Gastrocnemius medialis (tissue), 4 donors: ENCODE data around the gene ZFP36. TPM values are rescaled to one million over a fixed set of nuclear protein-coding genes. Genes with fewer than 3 reads are reported as not detected.

Experiments used
- ATAC-seq, 2 donors: fragments of 150-250 bp; one replicate each; pipeline ENCODE4 v1.9.1; 2016
- DNase-seq, 2 donors: peaks; one replicate each; pipeline ENCODE4 v3.0.0-alpha.2; 2019
- H3K27ac ChIP-seq, 4 donors: fragments of 200-600 bp; sonication (generic); 1 replicate in 1 of 4; 2 replicates in 3 of 4; pipeline ENCODE4 v1.5.1; 2016 to 2018; ENCODE audit warnings: mild to moderate bottlenecking in 2 of 4, moderate library complexity in 1 of 4
- H3K27me3 ChIP-seq, 3 donors: fragments of 200-600 bp; sonication (generic) in 2 of 3; 1 replicate in 1 of 3; 2 replicates in 2 of 3; pipeline versions ENCODE4 v1.5.1 to v1.6.0; 2016 to 2019; ENCODE audit warnings: mild to moderate bottlenecking in 1 of 3, moderate library complexity in 1 of 3
- H3K36me3 ChIP-seq, 2 donors: fragments of 200-600 bp; sonication (generic) in 1 of 2; one replicate each; pipeline ENCODE4 v1.5.1; 2017 to 2018
- H3K4me1 ChIP-seq, 2 donors: fragments of 200-600 bp; sonication (generic) in 1 of 2; one replicate each; pipeline ENCODE4 v1.5.1; 2016 to 2017; ENCODE audit warnings: mild to moderate bottlenecking in 2 of 2
- H3K4me3 ChIP-seq, 4 donors: fragments of 200-600 bp; sonication (generic) in 3 of 4; 1 replicate in 1 of 4; 2 replicates in 3 of 4; pipeline ENCODE4 v1.5.1; 2016 to 2019; ENCODE audit warnings: mild to moderate bottlenecking in 2 of 4
- H3K9me3 ChIP-seq, 3 donors: fragments of 200-600 bp; sonication (generic) in 2 of 3; 1 replicate in 1 of 3; 2 replicates in 2 of 3; pipeline ENCODE4 v1.5.1; 2016 to 2019
- CTCF ChIP-seq, 5 experiments: fragments of 450-650 bp in 3 of 5; fragments of 200-600 bp in 2 of 5; sonication (generic) in 2 of 5; IDR thresholded peaks in 4 of 5; conservative IDR thresholded peaks in 1 of 5; 1 replicate in 4 of 5; 2 replicates in 1 of 5; pipeline ENCODE4 v1.5.1; 2016 to 2019; ENCODE audit warnings: antibody characterized with exemption in 5 of 5, mild to moderate bottlenecking in 3 of 5, moderate library complexity in 3 of 5
- POLR2A ChIP-seq, 2 donors: fragments of 450-650 bp; IDR thresholded peaks; one replicate each; pipeline ENCODE4 v1.6.1; 2017; ENCODE audit warnings: antibody characterized with exemption in 2 of 2, mild to moderate bottlenecking in 2 of 2, moderate library complexity in 2 of 2
- in situ Hi-C, 4 donors: fragments of 200-750 bp; cut with MboI; loops; one replicate each; pipeline versions ENCODE4 v1.15.0 to v1.8.0; 2017; ENCODE audit warnings: low sequenced_read_pairs in 4 of 4
- intact Hi-C: fragments of 100-400 bp; cut with DNase I; formaldehyde crosslinking; loops from one replicate; pipeline ENCODE4 v1.15.1; 2023; ENCODE audit warnings: low total_unique reads
- total RNA-seq, 4 donors: library from RNA; depleted of rRNA; stranded (reverse); fragments of >200 nt; gene quantifications; one replicate each; pipeline versions ENCODE4 v1.1.0 to v1.2.3, GENCODE V29; 2016

The ZFP36 gene
- total RNA-seq, 4 donors from 2014 or later = 72.2 to 202 (median 132) TPM

- Histone ChIP-seq H3K27me3 (no peaks in the 10 kb centered on the region), H3K36me3 (peaks cover 0 to 42% of the 10 kb centered on the region in 2 donors), H3K4me1 (peaks cover 42 to 44% of the 10 kb centered on the region in 2 donors), H3K4me3 (no peak overlapping the region), H3K9me3 (no peaks in the 10 kb centered on the region), H3K27ac (peak overlapping the region; percentile 40 to 67 (median 60))
- DNase-seq (no peak), ATAC-seq (peak in 1 of 2 donors; percentile 23)
- intact Hi-C loops = no loop called here
- TF ChIP-seq CTCF (IDR thresholded peaks at IDR 0.05 in 4 of 5, conservative IDR thresholded peaks at IDR 0.05 in 1 of 5) = no peak
- no peak for TF ChIP-seq POLR2A (IDR thresholded peaks at IDR 0.05)
- in situ Hi-C loops = no loop called here
Observed at GRCh38 chr19:39363901-39364457, 42.7 kb upstream of the ZFP36 start.

- Histone ChIP-seq H3K36me3 (peaks cover 0 to 39% of the 10 kb centered on the region in 2 donors), H3K27ac (peak overlapping the region in 2 of 4 donors; percentile 15 to 16), H3K4me3 (no peak overlapping the region), H3K9me3 (no peaks in the 10 kb centered on the region), H3K27me3 (no peaks in the 10 kb centered on the region), H3K4me1 (peaks cover 42 to 44% of the 10 kb centered on the region in 2 donors)
- no peak for ATAC-seq
- intact Hi-C loops (no loop called here), in situ Hi-C loops (no loop called here)
- TF ChIP-seq POLR2A (IDR thresholded peaks at IDR 0.05) = no peak
- no peak for TF ChIP-seq CTCF (IDR thresholded peaks at IDR 0.05 in 4 of 5, conservative IDR thresholded peaks at IDR 0.05 in 1 of 5)
- DNase-seq = no peak
Observed at GRCh38 chr19:39365531-39365930, 41.1 kb upstream of the ZFP36 start.

GRCh38 chr19:39369200-39369599, 37.4 kb upstream of the ZFP36 start:
- no peak for DNase-seq
- no peak overlapping the region for H3K4me3 ChIP-seq
- peaks cover 38% of the 10 kb centered on the region in 2 donors for H3K4me1 ChIP-seq
- no peak for ATAC-seq
- no peak overlapping the region for H3K27ac ChIP-seq
- TF ChIP-seq POLR2A (IDR thresholded peaks at IDR 0.05) (no peak), CTCF (IDR thresholded peaks at IDR 0.05 in 4 of 5, conservative IDR thresholded peaks at IDR 0.05 in 1 of 5) (no peak)
- in situ Hi-C loops (no loop called here), intact Hi-C loops (no loop called here)
- H3K36me3 ChIP-seq = peaks cover 0 to 32% of the 10 kb centered on the region in 2 donors
- H3K27me3 ChIP-seq = no peaks in the 10 kb centered on the region
- no peaks in the 10 kb centered on the region for H3K9me3 ChIP-seq

GRCh38 chr19:39370735-39371134, 35.9 kb upstream of the ZFP36 start:
- Histone ChIP-seq H3K27ac (no peak overlapping the region), H3K36me3 (peaks cover 0 to 35% of the 10 kb centered on the region in 2 donors), H3K4me3 (no peak overlapping the region), H3K27me3 (no peaks in the 10 kb centered on the region), H3K4me1 (peaks cover 24% of the 10 kb centered on the region in 2 donors), H3K9me3 (no peaks in the 10 kb centered on the region)
- intact Hi-C loops = no loop called here
- ATAC-seq (no peak), DNase-seq (no peak)
- in situ Hi-C loops = no loop called here
- TF ChIP-seq CTCF (IDR thresholded peaks at IDR 0.05 in 4 of 5, conservative IDR thresholded peaks at IDR 0.05 in 1 of 5) (no peak), POLR2A (IDR thresholded peaks at IDR 0.05) (no peak)
